Ishikawa (cell line): Measurements from ENCODE around the gene PLSCR3.

ENCODE experiments used
- EGR1 ChIP-seq: IDR thresholded peaks from 2 replicates; pipeline ENCODE4 v1.6.1; 2012
- EP300 ChIP-seq: IDR thresholded peaks from 2 replicates; pipeline ENCODE4 v1.6.1; 2012; ENCODE audit warnings: borderline replicate concordance
- FOXM1 ChIP-seq: IDR thresholded peaks from 2 replicates; pipeline ENCODE4 v1.6.1; 2012; ENCODE audit warnings: low read depth, borderline replicate concordance
- MAX ChIP-seq: IDR thresholded peaks from 2 replicates; pipeline ENCODE4 v1.6.1; 2012
- NFIC ChIP-seq: IDR thresholded peaks from 2 replicates; pipeline ENCODE4 v1.6.1; 2012
- TAF1 ChIP-seq: IDR thresholded peaks from 2 replicates; pipeline ENCODE4 v1.6.1; 2012; ENCODE audit warnings: low read depth, mild to moderate bottlenecking

DNA sequence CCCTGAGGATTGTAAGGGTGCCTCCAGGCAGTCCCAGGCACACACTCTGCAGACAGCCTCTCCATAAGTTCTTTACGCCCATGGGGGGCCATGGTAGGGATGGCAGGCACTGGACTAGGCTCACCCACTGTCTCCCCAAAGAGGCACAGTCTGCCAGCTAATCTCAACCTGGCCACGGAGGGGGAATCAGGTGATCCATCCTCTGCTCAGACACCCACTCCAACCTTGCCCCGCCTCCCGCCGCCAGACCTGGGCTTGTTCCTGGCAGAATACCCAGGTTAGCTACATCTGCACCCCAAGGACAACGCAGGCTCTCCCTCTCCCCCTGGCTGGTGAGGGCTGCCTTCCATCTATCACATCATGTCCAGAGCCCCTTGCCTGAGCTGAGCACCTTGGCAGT, 14.5 kb upstream of the PLSCR3 start:
- TF ChIP-seq EGR1 (no peak), FOXM1 (no peak), TAF1 (no peak), MAX (no peak), EP300 (no peak), NFIC (no peak)
